SK-MEL-5 (cell line): Measurements from ENCODE around the gene ZNF608. TPM values are rescaled to one million over a fixed set of nuclear protein-coding genes. Genes with fewer than 3 reads are reported as not detected.
A peak's percentile ranks its signal among the peaks of the same experiment; 100 is the strongest.

Source experiments
- DNase-seq: peaks from one replicate; pipeline ENCODE4 v3.0.0-alpha.2; 2016; ENCODE audit warnings: low read depth, low spot score
- in situ Hi-C: cut with HindIII; loops from 2 replicates; pipeline ENCODE4 v1.10.0; 2016; ENCODE audit warnings: low sequenced_read_pairs, high pct_unique_total_duplicates, low pct_unique_long_range_greater_than_20kb
- total RNA-seq: library from RNA; depleted of rRNA; stranded (reverse); fragments of >200 nt; shearing (Covaris generic); gene quantifications from 2 replicates; pipeline ENCODE4 v1.2.3, GENCODE V29; 2014

ZNF608 gene
- total RNA-seq, 1 experiment from 2014 or later: 10.9 TPM

- in situ Hi-C loops: no loop called here
Observed at GRCh38 chr5:124741711-124742496, 4.5 kb downstream of the ZNF608 start.

DNA sequence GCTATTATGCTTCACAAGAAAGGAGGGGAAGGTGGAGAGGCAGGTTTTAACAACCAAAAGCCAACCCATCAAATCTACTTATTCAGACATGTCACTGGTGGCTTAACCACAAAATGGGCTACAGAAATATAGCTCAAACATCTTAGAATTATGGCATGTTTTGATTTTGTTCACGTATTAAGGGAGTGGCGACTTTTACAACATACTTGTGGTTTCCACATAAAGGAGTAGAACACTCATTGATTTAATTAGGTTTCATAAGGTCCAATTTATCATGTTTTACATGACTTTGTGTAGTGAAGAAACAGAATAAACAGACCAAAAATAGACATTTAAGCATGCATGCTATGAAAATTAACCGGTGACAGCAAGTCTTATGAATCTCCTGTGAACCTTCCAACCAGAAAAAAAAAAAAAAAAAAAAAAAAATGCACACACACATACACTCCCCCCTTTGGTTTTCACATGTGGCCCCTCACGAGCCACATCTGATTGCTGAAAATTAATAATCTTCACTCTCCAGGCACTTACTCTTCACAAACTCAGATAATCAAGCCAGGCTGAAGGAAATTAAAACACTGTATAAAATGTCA, 5.4 kb downstream of the ZNF608 start:
- in situ Hi-C loops: no loop called here
- no peak for DNase-seq

More at GRCh38 chr5:124741711-124742496, 4.5 kb downstream of the ZNF608 start:
- peak; percentile 43 for DNase-seq

DNA sequence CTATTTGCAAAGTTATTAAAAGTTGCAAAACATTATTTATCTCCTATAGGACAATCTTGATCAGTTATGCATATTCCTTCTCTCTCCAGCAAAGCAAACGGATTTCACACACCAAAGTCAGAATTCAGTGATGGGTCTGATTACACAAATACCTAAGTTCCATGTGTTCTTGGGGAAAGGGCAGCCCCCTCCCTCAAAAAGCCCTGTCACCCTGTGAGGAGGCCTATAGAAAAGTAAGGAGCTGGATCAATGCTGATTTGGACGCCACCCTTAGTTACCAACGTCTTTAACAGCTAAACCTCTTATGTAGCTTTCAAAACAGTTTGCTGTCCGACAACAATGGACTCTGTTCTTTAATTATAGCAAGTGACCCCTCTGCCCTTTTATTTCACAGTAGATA, 6.4 kb downstream of the ZNF608 start:
- no peak for DNase-seq
- in situ Hi-C loops: no loop called here

DNA sequence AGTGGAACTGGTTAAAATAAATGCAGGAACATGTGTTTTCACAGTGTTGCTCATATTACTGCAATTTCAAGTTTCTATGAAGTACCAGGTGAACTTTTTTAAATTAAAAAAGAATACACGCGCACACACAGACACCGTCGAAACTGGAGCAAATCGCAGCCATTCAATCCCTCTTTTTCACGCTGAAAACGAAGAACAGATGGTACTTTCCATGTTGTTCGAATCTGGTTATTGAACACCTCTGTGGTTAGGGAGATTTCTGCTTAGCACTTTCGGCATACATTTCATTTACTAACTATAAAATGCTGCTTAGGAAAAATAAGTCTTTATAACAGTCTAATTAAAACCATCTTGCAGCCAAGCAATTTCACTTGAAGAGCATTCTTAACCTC, 6.8 kb downstream of the ZNF608 start:
- in situ Hi-C loops: no loop called here
- no peak for DNase-seq

DNA sequence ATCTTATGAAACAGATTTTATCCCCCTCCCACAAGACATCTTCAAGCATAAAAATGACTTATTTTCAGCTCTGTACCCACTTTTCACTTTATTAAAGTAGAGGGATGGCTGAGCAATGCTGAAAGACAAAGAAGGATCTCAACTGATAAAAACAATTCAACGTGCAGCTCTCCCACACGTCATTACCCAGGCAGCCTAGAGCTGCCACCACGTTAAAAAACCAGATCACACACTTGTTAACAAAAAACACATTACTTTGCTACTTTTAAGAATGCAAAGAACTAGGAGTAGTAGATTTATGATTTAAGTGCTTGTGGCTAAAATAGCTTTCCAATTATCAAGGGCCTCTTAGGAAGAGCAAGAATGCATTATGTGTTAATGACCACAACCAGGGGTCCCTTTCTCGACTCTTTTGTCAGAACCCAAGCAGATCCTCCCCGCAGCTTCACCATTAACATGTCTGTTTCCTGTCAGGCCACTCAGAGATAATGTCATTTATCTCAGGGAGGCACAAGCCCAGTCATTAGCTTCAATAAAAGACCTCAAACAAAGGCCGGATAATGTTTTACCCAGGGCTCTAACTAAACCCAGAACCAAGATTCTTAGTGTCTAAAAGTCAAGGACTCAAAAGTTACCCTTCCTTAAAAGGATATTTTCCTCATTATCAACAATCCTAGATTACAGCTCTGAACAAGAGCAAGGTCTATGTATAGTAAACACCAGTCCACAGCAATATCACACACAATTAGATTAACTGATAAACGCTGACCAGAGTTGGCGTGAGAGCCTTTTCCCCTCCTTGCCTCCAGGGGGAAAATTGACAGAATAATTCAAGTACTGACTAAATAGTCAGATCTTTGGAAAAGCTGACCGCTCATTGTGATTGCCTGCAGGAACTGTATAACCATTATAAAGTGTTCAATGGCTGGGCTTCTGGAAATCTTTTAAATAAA, 7.5 kb downstream of the ZNF608 start:
- DNase-seq: no peak
- in situ Hi-C loops: no loop called here

- DNase-seq: no peak
- in situ Hi-C loops: no loop called here
Observed at GRCh38 chr5:124737651-124738050, 8.8 kb downstream of the ZNF608 start.

- in situ Hi-C loops: no loop called here
- DNase-seq: no peak
Observed at GRCh38 chr5:124736805-124737188, 9.6 kb downstream of the ZNF608 start.

DNA sequence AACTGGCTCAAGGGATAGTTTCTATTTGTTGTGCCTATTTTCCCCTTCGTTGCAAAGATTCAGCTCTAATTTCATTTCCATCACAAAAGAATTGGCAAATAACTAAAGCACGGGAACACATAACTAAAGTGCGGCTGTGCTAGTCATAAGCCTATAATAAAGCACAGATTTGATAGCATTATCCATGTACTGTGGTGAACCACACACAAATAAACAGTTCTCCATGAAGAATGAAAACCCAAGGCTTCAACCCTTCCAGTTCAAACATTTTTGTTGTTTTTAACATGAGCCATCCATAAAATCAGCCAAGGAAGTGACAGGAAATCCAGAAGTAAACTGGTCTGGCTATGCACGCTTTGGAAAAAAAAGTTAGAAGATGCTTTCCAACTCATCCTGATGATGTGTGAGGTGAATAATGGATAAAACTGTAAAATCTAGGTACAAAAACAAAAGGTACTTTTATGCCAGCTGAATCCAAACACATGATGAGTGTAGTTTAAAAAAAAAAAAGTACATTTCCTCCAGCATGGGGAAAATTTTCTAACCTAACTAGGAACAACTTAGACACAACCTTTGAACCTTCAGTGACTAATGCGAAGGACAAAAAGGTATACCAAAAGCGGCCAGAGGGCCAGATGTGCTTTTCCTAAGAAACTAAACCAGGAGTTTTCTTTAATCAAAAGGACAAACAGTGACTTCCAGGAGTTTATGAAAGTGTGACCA, 10.2 kb downstream of the ZNF608 start:
- no peak for DNase-seq
- in situ Hi-C loops: no loop called here

DNA sequence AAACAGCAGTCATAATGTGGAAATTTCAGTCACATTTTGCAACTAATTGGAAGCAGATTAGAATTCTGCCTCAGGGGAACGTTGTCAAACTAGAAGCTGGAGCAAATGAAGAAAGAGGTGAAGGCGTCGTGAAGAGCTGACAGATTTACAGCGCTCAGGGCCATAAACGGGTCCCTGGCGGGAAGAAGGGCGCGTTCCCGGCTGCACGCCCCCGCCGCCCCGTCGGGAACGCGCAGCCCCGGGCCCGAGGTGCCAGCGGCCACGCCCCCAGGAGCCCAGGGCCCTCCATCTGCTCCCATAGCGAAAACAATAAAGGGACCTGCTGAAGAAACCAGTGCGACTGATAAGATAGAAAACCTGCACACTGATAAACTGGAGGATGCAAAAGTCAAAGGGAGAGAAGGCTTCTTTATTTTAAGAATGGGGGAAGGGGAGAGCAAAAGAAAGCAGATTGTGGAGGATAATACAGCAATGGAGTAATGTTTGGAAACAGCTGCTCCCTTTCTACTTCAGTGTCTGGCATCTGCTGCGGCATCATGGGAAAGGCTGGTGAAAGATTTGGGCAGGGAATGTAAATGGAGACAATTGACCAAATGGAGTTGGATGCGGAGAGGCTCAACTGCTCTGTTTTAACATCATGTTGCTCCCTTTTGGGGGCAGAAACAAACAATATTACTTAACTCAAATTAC, 11.1 kb downstream of the ZNF608 start:
- DNase-seq: no peak
- in situ Hi-C loops: no loop called here

- no peak for DNase-seq
- in situ Hi-C loops: no loop called here
Observed at GRCh38 chr5:124734574-124735168, 11.8 kb downstream of the ZNF608 start.

DNA sequence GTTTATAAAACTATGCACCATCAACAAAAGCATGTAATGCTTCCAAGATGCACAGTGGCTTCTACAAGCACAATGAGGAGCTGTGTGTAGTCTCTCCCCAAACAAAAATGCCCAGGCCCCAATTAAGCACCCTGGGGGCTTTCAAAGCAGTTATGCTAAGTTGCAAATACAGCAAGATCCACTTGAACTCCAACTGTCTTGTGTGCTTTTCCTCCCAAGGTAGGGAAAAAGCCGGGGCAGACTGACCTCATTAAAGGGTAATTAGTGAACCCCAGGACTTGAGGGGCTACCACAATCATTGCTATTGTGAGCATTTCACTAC, 13.1 kb downstream of the ZNF608 start:
- in situ Hi-C loops: no loop called here
- no peak for DNase-seq

DNA sequence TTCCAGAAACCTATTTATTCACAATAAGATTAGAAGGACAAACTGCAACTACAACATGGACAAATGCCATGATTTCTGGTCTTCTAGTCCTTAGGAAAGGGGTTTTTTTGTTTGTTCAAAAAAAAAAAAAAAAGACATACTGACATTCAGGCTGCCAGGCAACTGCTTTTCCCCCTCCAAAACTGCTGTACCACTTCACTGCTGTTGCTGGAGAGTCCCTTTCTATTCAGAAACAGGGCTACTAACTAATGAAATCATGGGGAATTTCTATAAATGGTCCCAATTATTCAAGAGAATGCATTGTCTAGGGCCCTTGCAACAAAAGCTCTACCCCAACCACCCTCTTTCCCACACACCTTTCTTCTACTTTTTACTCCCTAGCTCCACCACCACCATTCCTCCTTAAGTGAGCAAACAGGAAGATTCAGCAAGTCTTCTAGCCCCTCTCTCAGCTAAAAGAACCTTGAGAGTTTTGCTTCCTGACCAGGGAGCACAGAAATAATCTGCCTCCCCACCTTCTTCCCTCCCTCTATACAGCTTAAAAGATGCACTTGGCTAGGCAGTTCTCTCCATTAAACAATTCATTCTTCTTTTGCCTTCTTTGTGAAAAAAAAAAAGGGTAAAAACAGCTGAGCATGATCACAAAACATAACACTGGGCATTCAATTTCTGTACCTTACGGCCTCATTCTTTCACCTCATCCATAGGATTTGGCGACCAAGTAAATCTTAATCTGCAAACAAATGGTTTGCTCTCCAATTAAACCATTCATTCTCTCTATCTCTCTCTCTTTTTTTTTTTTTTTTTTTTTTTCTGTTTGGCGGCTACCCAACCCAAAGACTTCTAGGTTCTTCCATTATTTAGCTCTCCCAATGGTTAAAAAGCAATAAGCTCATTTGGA, 13.8 kb downstream of the ZNF608 start:
- in situ Hi-C loops: no loop called here
- no peak for DNase-seq

DNA sequence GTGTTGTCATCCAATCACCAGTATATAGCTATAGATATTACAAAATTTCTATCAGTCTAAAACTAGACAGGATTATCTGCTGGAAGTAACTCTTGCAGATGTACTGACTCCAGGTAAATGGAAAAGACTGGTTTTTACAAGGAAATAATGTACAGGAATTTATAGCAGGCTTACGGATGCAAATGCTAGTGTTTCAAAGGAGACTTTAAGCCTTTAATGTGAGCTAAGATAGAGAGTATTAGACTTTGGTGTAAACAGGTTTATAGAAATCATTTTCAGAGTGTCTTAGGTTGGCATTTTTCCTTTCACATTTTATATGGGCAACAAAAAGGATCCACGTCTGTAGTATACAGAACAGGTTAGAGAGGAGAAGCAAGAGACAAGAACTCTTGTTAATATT, 16.1 kb downstream of the ZNF608 start:
- DNase-seq: no peak
- in situ Hi-C loops: no loop called here

DNA sequence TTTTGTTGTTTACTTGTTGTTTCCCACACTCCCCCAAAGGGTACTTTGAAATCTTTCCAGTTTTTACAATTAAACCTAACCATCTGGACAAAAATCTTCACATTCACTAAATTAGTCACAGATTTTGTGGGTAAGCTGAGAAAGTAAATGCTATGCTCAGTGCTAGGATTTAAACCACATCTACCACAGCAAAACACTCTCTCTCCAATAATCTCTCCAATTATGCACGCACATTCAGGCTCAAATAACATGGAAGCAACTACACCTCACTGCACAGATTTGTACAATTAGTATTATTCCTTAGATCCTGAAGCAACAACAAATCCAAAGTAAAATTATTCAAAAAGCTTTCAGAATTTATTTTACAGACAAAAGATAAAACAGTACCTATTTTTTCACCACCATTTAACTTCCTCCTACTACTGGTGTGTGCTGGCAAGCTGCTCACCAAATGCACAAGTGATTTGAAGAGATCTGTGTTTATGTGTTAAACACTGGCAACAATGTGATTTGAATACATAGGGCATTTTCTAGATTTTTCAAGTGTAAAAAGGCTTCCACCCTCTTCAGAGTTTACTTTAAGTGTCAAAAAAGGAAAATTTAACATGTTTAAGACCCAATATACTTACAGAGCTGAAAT, 16.6 kb downstream of the ZNF608 start:
- in situ Hi-C loops: no loop called here
- DNase-seq: no peak

- DNase-seq: no peak
- in situ Hi-C loops: no loop called here
Observed at GRCh38 chr5:124728968-124729332, 17.5 kb downstream of the ZNF608 start.
